Gastroesophageal sphincter (tissue), 4 donors: ENCODE data around the gene ZNF337. TPM values are rescaled to one million over a fixed set of nuclear protein-coding genes. Genes with fewer than 3 reads are reported as not detected.
"Not testable (repeated sequence)": the region's sequence is repeated elsewhere in the genome, so short reads cannot be mapped to it uniquely, and the experiment has no call there.

ENCODE experiments used
- ATAC-seq: fragments of 150-250 bp; one replicate; pipeline ENCODE4 v1.9.1; 2016; ENCODE audit warnings: mild to moderate bottlenecking, moderate library complexity
- H3K27ac ChIP-seq, 4 donors: fragments of 200-600 bp; sonication (generic) in 3 of 4; 1 replicate in 3 of 4; 2 replicates in 1 of 4; pipeline ENCODE4 v1.5.1; 2016 to 2019
- H3K27me3 ChIP-seq: fragments of 200-600 bp; sonication (generic); one replicate; pipeline ENCODE4 v1.5.1; 2019
- H3K36me3 ChIP-seq, 2 donors: fragments of 200-600 bp; sonication (generic); one replicate each; pipeline ENCODE4 v1.5.1; 2019; ENCODE audit warnings: control low read depth in 1 of 2
- H3K4me1 ChIP-seq, 3 donors: fragments of 200-600 bp; sonication (generic); 1 replicate in 2 of 3; 2 replicates in 1 of 3; pipeline ENCODE4 v1.5.1; 2016 to 2019; ENCODE audit warnings: control low read depth in 2 of 3
- H3K4me3 ChIP-seq, 2 donors: fragments of 200-600 bp; sonication (generic); one replicate each; pipeline ENCODE4 v1.5.1; 2019; ENCODE audit warnings: mild to moderate bottlenecking in 1 of 2, moderate library complexity in 1 of 2
- H3K9me3 ChIP-seq, 3 donors: fragments of 200-600 bp; sonication (generic); one replicate each; pipeline ENCODE4 v1.5.1; 2017 to 2019; ENCODE audit warnings: control low read depth in 2 of 3
- CTCF ChIP-seq, 4 experiments: fragments of 200-600 bp in 2 of 4; fragments of 450-650 bp in 2 of 4; sonication (generic) in 1 of 4; IDR thresholded peaks; one replicate each; pipeline ENCODE4 v1.5.1; 2017 to 2019; ENCODE audit warnings: antibody characterized with exemption in 4 of 4, mild to moderate bottlenecking in 2 of 4, moderate library complexity in 2 of 4
- EP300 ChIP-seq: sonication (generic); formaldehyde crosslinking; IDR thresholded peaks from one replicate; pipeline ENCODE4 v1.6.1; 2017; ENCODE audit warnings: antibody characterized with exemption, mild to moderate bottlenecking
- POLR2A ChIP-seq, 2 donors: fragments of 450-650 bp; IDR thresholded peaks; one replicate each; pipeline ENCODE4 v1.6.1; 2017; ENCODE audit warnings: antibody characterized with exemption in 2 of 2, mild to moderate bottlenecking in 2 of 2, moderate library complexity in 1 of 2
- POLR2AphosphoS5 ChIP-seq: sonication (generic); formaldehyde crosslinking; IDR thresholded peaks from one replicate; pipeline ENCODE4 v1.6.1; 2017; ENCODE audit warnings: antibody characterized with exemption
- WGBS, 2 donors: methylation state at CpG; one replicate each; pipeline ENCODE4 v1.1.5; 2018; ENCODE audit warnings: low coverage in 1 of 2; 5-methylcytosine and 5-hydroxymethylcytosine counted together
- total RNA-seq, 4 donors: library from RNA; depleted of rRNA; stranded (reverse); fragments of >200 nt; gene quantifications; one replicate each; pipeline ENCODE4 v1.1.0, GENCODE V29; 2016

ZNF337 gene
- total RNA-seq, 4 donors from 2014 or later: 14.9 to 23.3 (median 18.7) TPM

GRCh38 chr20:25672659-25673235 is 23.9 kb downstream of the ZNF337 start:
- TF ChIP-seq POLR2A (IDR thresholded peaks at IDR 0.05): no peak
- TF ChIP-seq CTCF (IDR thresholded peaks at IDR 0.05): no peak
- no peak for TF ChIP-seq EP300
- no peak for TF ChIP-seq POLR2AphosphoS5
- no peaks in the 10 kb centered on the region for H3K9me3 ChIP-seq
- no peak for ATAC-seq
- no peak overlapping the region for H3K27ac ChIP-seq
- H3K4me3 ChIP-seq: no peak overlapping the region
- 88 to 97% methylated on average over 4 of the region's 4 CpGs for WGBS, 2 donors
- peaks cover 0 to 53% of the 10 kb centered on the region in 2 donors for H3K36me3 ChIP-seq
- no peaks in the 10 kb centered on the region for H3K4me1 ChIP-seq
- no peaks in the 10 kb centered on the region for H3K27me3 ChIP-seq

GRCh38 chr20:25669826-25670422 is 26.7 kb downstream of the ZNF337 start:
- no peak overlapping the region for H3K27ac ChIP-seq
- peak; percentile 58 for ATAC-seq
- H3K4me3 ChIP-seq: no peak overlapping the region
- no peaks in the 10 kb centered on the region for H3K27me3 ChIP-seq
- 68 to 81% methylated on average over 4 to 7 of the region's 7 CpGs for WGBS, 2 donors
- H3K9me3 ChIP-seq: no peaks in the 10 kb centered on the region
- TF ChIP-seq POLR2AphosphoS5 (no peak), EP300 (no peak), POLR2A (IDR thresholded peaks at IDR 0.05) (no peak), CTCF (IDR thresholded peaks at IDR 0.05) (no peak)
- no peaks in the 10 kb centered on the region for H3K4me1 ChIP-seq
- peaks cover 0 to 25% of the 10 kb centered on the region in 2 donors for H3K36me3 ChIP-seq

GRCh38 chr20:25668446-25668845 is 28.2 kb downstream of the ZNF337 start:
- Histone ChIP-seq H3K27me3 (no peaks in the 10 kb centered on the region), H3K27ac (no peak overlapping the region), H3K36me3 (peaks cover 0 to 10% of the 10 kb centered on the region in 2 donors), H3K4me1 (no peaks in the 10 kb centered on the region), H3K9me3 (no peaks in the 10 kb centered on the region), H3K4me3 (no peak overlapping the region)
- TF ChIP-seq CTCF (IDR thresholded peaks at IDR 0.05): no peak
- no peak for TF ChIP-seq POLR2AphosphoS5
- no peak for TF ChIP-seq POLR2A (IDR thresholded peaks at IDR 0.05)
- TF ChIP-seq EP300: no peak
- WGBS, 2 donors: 54 to 72% methylated on average over 4 of the region's 4 CpGs
- ATAC-seq: no peak

GRCh38 chr20:25659999-25660398 is 36.7 kb downstream of the ZNF337 start:
- Histone ChIP-seq H3K4me1 (no peaks in the 10 kb centered on the region), H3K27ac (no peak overlapping the region), H3K36me3 (peaks cover 0 to 16% of the 10 kb centered on the region in 2 donors), H3K27me3 (no peaks in the 10 kb centered on the region), H3K9me3 (no peaks in the 10 kb centered on the region), H3K4me3 (no peak overlapping the region)
- ATAC-seq: no peak
- no peak for TF ChIP-seq POLR2A (IDR thresholded peaks at IDR 0.05)
- no peak for TF ChIP-seq POLR2AphosphoS5
- no peak for TF ChIP-seq EP300
- TF ChIP-seq CTCF (IDR thresholded peaks at IDR 0.05): no peak

- Histone ChIP-seq H3K9me3 (no peaks in the 10 kb centered on the region), H3K27ac (no peak overlapping the region), H3K27me3 (no peaks in the 10 kb centered on the region), H3K4me3 (no peak overlapping the region), H3K36me3 (peaks cover 0 to 19% of the 10 kb centered on the region in 2 donors), H3K4me1 (no peaks in the 10 kb centered on the region)
- no peak for ATAC-seq
- TF ChIP-seq CTCF (IDR thresholded peaks at IDR 0.05): no peak
- TF ChIP-seq EP300: no peak
- no peak for TF ChIP-seq POLR2A (IDR thresholded peaks at IDR 0.05)
- TF ChIP-seq POLR2AphosphoS5: no peak
Measured at GRCh38 chr20:25654487-25654886, 42.2 kb downstream of the ZNF337 start.

- not testable (repeated sequence) for H3K27me3 ChIP-seq, H3K27ac ChIP-seq, ATAC-seq, H3K4me3 ChIP-seq, H3K4me1 ChIP-seq, H3K9me3 ChIP-seq
- 100% methylated on average over 1 to 2 of the region's 4 CpGs for WGBS, 2 donors
- peaks cover 0 to 28% of the 10 kb centered on the region in 2 donors for H3K36me3 ChIP-seq
Measured at GRCh38 chr20:25652866-25653265, 43.8 kb downstream of the ZNF337 start.
